ENCODE data around the gene MEAF6.
"Not testable (repeated sequence)": the region's sequence is repeated elsewhere in the genome, so short reads cannot be mapped to it uniquely, and the experiment has no call there.

Gene MEAF6

DNA sequence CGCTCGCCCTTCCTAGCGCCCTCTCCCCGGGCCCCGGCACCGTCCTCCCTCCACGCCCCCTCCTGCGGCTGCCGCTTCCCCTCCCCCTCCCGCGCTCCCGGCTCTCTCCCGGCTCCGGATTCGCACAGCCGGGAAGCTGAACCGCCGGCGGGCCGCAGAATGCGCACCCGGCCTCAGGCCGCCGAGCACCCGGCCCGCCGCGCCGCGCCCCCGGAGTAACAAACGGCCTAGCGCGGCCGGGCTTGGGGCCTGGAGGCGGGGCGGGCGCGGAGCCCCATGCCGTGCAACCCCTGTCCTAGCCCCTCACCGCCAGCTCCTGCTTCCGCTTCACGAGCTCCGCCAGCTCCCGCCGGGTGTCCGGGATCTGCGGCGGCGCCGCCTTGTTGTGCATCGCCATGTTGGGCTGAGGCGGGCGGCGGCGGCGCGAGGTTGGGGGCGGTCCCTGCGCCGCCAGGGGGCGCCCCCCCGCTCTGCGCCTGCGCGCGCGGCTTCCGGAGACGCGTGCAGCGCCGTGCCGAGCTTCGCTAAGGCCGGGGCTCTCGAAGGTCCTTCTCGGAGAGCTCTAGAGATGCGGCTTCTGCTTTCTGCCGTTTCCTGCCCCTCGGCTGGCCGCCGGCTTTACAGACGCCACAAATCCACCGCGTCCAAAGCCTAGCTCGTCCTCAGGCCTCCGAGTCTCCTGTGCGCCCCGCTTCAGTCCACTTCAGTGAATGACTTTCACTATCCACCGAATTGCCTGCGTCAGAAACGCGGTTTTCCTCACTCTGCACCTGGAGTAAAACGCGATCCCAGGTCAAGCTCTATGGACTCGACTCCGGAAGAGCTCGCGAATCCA, at the start of gene MEAF6:
TSS of gene MEAF6 (minus strand) at position 417 of the 835 bp plus-strand sequence. CDS start at position 397, 20 bp downstream.
- peak; percentile 82 for DNase-seq (ENCODE audit: low spot score)

DNA sequence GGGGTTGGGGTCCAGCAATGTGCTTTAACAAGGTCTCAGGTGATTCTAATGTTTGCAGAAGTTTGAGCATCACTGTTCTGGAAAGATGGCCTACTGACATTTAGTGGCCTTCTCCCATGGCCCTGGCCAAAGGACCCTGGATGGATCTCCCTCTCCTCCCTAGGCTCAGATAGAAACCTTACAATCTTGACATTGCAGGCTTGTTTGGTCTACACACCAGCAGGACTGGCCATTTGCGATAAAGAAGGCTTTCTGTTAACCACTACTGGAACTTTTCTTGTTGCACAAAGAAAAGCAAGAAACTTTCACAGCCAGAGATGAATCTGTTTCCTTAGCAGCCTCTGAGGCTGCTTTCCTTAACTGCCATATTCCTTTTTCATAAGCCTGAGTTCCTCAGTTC, 48.4 kb upstream of the MEAF6 start:
- DNase-seq (ENCODE audit: low spot score): no peak

DNA sequence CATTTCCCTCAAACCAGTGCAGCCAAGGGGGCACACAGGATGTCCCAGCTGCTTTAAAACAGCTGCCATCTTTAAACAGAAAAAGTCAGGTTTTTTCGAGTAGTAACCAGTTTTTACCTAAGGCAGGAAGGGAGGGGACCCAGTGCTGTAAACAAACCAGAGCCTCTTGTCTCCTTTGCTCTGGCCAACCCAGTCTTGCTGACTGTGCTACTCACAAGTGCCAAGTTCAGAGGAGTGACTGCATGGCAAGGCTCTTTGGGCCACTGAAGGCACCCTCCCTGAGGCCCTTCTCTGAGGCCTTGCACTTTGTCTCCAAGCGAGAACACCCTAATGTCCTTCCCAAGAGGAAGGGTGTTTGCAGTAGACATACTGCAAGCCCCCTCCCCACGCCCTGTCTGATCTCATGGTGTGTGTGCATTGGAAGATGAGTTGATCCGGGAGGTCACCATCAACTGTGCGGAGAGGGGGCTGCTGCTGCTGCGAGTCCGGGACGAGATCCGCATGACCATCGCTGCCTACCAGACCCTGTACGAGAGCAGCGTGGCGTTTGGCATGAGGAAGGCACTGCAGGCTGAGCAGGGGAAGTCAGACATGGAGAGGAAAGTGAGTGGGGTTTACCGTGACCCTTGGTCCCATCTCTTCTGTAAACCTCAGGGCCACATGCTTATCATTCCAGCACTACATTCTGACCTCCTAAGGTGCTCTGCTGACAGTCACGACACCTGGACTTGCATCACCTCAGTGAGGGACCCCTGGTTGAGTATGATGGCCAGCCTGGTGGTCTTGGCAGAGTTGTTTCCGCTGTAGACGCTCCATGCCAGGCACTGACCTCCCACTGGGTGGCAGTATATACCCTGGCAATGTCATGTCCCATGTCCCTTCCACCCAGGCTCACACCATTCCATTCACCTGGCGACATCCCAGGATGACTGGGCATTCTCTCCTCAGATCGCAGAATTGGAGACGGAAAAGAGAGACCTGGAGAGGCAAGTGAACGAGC, 46.9 kb upstream of the MEAF6 start:
- DNase-seq (ENCODE audit: low spot score): peak; percentile 32

DNA sequence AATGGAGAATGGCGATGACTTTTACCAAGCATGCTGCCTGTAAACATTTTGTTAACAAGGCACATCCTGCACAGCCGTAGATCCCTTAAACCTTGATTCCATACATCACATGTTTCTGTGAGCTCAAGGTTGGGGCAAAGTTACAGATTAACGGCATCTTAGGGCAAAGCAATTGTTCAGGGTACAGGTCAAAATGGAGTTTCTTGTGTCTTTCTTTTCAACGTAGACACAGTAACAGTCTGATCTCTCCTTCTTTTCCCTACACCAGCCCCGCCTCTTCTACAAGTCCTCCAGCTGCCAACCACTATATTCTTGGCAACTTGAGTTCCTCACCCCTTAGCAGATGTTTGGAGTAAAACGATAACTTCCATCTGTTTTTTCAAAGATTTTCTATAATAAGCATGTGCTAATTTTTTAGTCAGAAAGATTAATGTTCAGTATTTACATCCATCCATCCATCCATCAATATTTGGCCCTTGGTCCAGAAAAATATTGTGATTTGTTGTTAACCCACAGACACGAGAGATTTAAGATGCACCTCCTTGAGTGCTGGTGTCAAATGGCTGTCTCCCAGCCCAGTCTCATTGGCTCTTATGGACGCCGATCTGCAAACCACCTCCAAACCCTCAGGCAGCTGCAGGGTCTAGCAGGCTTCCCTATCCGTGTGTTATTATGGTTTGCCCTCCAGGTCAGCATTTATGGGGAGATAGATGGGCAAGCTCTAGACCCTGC, 46.0 kb upstream of the MEAF6 start:
- DNase-seq (ENCODE audit: low spot score): no peak

GRCh38 chr1:37559957-37560379, 45.4 kb upstream of the MEAF6 start:
- DNase-seq (ENCODE audit: low spot score): not testable (repeated sequence)

- no peak for DNase-seq (ENCODE audit: low spot score)
These were observed 44.5 kb upstream of the MEAF6 start for GRCh38 chr1:37559080-37559479.

DNA sequence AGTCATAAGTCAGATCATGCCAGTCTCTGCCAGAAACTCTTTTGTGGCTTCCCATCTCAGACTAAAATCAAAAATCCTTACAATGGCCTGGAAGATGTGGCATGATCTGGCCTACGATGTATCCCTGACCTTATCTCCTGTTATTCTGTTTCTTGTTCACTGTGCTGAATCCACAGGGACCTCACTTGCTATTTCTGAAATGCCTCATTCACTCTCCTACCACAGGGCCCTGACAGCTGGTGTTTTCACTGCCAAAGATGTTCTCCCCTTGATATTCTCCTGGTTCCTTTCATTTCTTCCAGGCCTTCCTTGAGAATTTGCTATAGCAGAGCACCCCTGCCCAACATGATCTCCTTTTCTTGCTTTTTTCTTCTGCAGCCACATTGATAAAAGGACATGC, 43.8 kb upstream of the MEAF6 start:
- DNase-seq (ENCODE audit: low spot score): no peak

- DNase-seq (ENCODE audit: low spot score): no peak
These were observed 42.8 kb upstream of the MEAF6 start for GRCh38 chr1:37557402-37557801.

DNA sequence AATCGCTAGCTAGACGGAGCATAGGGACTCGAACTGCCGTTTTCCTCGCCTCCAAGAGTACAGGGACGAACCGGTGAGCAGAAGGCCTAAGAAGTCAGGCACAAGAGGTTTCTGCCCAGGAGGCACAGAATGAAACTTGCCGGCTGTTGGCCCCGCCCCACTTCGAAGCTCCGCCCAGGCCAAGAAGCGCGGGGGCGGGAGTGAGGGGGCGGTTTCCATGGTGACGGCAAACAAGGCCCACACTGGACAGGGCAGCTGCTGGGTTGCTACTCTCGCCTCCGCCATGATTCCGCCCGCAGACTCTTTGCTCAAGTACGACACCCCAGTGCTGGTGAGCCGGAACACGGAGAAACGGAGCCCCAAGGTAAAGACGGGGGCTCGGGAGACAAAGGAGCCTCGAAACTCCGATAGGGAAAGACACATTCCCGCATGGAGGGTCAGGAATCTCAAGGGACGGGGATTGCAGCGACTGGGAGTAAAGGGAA, 42.2 kb upstream of the MEAF6 start, which contains the start of gene DNALI1:
TSS of gene DNALI1 (plus strand) at position 229 of the 485 bp plus-strand sequence. CDS start at position 284, 55 bp downstream.
- peak; percentile 54 for DNase-seq (ENCODE audit: low spot score)

DNA sequence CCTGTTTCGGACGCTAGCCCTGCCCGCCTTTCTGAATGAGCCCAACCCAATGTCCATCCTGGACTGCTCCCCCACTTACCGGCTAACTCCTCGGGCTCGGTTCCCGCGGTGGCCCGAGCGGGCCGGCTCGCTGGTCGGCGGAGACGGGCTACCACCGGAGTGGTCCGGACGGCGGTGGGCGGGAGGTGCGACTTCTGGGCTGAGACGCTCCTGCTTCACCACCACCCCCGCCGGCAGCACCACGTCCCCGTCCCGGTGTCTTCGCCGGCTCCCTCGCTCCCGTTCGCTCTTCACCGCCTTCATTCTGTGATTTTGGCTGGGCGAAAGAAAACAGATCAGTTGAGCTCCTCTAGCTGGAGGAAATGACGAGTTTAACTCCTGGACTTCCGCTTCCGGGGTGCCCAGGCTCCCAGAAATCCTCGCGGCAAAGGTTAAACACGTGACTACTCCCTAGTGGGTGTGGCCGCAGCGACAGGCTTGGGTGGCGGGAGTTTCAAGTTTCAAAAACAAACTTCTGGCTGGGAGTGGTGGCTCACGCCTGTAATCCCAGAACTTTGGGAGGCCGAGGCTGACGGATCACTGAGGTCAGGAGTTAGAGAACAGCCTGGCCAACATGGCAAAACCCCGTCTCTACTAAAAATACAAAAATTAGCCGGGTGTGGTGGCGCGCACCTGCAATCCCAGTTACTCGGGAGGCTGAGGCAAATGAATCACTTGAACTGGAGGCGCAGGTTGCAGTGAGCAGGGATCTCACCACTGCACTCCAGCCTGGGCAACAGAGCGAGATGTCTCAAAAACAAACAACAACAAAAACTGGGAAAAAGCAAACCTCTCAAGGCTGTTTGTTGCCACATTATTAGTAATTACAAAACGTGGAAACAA, 39.6 kb upstream of the MEAF6 start, which contains the start of gene SNIP1:
TSS of gene SNIP1 (minus strand) at position 367 of the 882 bp plus-strand sequence. CDS start at position 303, 64 bp downstream.
- peak; percentile 90 for DNase-seq (ENCODE audit: low spot score)

GRCh38 chr1:37553598-37553926, 39.0 kb upstream of the MEAF6 start:
- no peak for DNase-seq (ENCODE audit: low spot score)

DNA sequence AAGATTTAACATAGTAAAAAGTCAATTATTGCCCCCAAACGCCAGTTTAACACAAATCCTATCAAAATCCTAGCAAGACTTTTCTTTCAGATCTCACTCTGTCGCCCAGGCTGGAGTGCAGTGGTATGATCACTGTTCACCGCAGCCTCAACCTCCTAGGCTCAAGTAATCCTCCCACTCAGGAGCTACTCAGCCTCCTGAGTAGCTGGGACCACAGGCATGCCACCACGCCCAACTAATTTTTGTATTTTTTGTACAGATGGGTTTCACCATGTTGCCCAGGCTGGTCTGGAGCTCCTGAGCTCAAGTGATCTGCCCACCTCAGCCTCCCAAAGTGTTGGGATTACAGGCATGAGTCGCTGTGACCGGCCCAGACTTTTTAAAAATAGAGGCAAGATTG, 34.8 kb upstream of the MEAF6 start:
- no peak for DNase-seq (ENCODE audit: low spot score)

DNA sequence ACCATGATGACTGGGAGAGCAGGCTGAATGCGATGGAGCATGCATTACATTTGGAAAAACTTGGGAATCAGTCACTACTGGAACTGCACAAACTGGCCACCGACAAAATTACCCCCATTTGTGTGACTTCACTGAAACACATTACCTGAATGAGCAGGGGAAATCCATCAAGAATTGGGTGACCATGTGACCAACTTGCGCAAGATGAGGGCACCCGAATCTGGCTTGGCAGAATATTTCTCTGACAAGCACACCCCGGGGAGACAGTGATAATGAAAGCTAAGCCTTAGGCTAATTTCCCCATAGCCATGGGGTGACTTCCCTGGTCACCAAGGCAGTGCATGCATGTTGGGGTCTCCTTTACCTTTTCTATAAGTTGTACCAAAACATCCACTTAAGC, 30.5 kb upstream of the MEAF6 start:
- DNase-seq (ENCODE audit: low spot score): no peak

DNA sequence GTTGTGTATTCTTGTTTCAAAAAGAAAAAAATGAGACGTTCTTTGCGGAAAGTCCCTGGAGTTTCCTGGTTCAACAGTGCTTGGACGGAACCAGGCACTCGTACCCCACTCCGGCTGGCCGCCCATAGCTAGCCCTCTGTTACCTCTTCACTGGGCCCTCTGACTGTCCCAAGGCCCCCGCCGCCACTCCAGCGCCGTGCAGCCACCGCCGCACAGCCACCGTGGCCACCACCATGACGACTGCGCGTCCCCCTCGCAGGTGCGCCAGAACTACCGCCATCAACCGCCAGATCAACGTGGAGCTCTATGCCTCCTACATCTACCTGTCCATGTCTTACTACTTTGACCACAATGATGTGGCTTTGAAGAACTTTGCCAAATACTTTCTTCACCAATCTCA, 30.0 kb upstream of the MEAF6 start:
- DNase-seq (ENCODE audit: low spot score): no peak

- DNase-seq (ENCODE audit: low spot score): no peak
These were observed 25.6 kb upstream of the MEAF6 start for GRCh38 chr1:37540036-37540785.

- not testable (repeated sequence) for DNase-seq (ENCODE audit: low spot score)
These were observed 24.6 kb upstream of the MEAF6 start for GRCh38 chr1:37539154-37539553.

- DNase-seq (ENCODE audit: low spot score): no peak
These were observed 22.8 kb upstream of the MEAF6 start for GRCh38 chr1:37537378-37537777.

DNA sequence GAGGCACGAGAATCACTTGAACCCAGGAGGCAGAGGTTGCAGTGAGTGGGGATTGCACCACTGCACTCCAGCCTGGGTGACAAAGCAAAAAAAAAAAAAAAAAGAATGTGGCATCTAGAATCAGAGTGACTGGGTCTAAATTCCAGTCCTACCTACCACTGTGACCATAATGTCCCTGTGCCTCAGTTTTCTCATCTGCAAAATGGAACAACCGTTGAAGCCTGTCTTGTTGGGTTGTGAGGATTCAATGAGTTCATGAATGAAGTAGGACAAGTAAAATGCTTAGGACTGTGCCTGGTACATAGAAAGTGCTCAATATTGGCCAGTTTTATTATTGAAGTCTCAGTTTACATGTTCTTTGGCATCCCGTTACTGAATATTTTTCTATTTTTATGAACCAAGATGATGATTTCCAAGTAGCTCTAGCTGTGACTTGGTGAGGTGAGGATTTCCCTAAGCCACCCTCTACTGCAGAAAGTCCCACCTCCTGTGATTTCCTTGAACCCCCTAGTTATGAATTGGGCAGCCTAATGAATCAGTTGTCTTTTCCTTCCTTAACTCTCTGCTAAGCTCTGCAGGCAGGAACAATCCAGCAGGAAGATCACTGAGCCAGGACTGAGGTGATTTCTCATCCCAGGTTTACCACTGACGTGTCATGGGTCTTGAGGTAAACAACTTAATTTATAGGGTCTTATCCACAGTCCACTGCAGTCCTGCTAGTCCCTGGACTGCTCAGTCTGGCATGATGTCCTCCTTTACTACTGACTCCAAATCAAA, 18.9 kb upstream of the MEAF6 start:
- DNase-seq (ENCODE audit: low spot score): no peak

Data from HuH-7.5 (cell line).